CD4-positive, alpha-beta T cell treated with Interleukin-6 for 4 hours (primary cell): Measurements from ENCODE around the gene STRBP.

Experiments
- DNase-seq: peaks from one replicate; pipeline ENCODE4 v3.0.0-alpha.2; 2020; ENCODE audit warnings: mixed read lengths

STRBP gene

DNA sequence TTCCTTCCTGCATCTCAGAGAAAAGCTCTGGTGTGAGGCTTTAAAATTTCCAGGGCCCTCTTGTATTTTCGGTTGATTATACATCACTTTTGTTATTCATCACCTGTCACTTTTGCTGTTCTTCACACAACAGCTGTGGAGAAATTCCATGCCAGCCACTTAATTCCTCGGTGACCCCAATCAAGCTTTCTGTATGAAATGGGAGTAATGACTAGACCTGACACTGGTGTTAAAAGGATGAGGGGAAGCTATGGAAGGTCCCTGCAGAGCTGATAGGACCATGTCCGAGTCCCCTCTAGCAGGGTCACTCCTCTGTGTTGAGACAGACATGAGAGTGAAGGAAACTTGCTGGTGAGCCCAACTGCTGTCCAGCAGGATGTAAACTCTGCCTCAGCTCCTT, 175.2 kb downstream of the STRBP start:
- no peak for DNase-seq

DNA sequence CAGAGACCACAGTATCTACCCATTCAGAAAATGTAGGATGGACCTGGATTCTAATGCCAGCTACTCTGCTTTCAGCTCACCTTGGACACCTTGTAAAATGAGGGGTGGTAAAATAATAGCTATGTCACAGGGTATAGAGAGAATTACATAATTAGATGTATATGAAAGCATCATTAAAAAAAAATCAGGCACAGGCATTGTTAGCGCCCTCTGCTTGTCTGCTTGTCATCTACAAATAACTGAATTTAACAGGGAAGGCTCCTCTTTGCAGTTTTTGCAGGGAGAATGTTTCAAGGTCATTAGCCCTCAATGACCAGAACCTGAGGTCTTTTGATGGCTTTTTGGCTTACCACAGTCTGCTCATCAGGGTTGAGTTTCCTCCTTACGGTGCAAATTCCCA, 176.9 kb downstream of the STRBP start:
- no peak for DNase-seq

DNA sequence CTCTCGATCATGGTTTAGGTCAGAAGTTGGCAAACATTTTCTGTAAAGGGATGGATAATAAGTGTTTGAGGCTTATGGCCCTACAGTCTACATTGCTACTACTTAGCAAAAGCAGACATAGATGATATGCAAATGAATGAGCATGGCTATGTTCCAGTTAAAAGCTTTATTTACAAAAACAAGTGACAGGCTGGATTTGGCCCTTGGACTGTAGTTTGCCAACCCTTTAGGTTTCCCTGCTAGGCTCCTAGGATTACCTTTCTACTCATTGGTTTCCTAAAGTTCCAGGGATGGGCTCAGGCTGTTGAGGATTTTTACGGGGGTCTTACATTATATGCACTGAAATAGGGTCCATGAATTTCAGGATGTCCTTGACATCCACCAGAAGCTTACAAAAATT, 177.4 kb downstream of the STRBP start:
- no peak for DNase-seq

DNA sequence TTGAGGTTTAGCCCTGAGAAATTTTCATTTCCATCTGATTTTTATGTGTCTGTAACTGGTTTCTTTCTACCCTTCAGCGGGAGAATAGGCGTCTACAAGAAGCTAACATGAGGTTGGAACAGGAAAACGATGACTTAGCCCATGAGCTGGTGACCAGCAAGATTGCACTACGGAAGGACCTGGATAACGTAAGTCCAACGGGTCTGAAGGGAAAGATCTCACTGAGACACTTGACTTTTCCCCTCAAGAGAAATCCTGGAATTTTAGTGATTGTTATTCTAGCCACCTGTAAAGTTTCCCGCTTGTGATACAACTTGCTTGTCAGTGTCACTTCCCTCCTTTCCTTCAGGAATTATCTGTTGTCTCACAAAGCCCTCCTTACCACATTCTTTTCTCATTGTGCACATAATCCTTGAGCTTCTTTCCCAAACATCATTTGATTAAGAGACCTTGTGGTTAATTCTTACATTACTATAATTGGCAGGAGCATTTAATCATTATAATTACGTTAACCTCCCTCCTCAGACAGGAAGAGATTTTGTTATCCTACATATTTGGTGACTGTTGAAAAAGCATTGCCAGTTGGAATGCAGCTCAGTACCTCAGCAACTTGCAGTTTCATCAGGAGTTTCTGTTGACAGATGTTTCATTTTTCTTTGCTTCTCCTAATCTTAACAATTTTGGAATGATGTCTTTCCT, 178.0 kb downstream of the STRBP start:
- DNase-seq, result no peak

DNA sequence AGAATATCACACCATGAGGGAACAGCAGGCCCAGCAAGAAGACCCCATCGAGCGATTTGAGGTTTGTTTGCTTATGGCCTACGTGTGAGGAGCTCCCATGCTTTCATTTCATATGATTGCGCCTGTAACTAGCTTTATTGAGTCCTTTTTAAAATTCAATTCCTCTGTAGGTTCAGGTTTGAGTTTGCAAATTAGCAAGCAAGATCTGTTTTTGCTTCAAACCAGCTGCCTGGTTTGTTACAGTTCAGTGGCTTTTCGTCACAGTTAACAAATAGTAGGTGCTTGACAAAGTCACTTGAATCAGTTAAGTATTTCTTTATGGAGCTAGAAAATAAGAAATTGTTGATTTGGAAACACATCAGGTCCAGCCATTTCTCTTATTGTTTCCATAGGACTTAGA, 178.6 kb downstream of the STRBP start:
- no peak for DNase-seq

DNA sequence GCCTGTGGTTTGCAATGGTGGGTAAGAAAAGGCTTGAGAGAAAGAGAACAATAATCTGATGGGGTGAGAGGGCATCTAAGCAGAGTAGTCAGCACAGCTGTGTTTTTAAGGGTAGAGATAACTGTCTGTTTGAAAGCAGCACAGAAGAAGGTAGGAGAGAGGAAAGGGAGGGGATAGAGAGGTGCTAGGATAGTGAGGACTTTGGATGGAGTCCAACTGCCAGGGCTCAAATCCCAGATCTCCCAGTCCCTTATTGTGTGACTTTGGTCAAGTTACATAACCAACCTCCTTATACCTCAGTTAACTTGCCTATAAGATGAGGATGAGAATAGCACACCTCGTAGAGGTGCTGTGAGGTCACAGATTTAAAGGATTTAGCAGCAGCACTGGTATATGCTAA, 179.3 kb downstream of the STRBP start:
- DNase-seq, result no peak

DNA sequence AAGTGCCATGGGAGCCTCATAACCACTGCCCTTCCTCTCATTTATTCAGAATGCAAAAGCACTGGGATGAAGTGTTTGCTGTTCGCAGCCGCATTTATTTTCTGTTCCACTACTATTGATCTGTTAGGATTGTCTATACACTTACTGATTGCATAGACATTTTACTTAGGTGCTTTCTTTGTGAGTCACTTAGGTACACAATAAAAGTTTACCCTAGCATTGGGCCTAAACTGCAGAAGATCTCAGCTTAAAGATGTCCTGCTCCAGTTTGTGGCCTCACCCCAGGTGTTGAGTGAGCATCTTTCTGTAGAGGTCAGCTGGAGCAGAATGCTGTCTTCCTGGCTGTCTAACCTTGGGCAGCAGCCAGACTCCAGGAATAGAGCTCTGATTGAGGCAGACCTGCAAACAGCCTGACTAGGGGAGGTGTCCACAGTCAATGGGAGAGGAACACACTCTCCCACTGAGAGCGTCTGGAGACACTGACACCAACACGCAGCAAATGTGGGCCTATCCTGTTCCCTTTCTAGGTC, 181.0 kb downstream of the STRBP start:
- DNase-seq, result no peak

DNA sequence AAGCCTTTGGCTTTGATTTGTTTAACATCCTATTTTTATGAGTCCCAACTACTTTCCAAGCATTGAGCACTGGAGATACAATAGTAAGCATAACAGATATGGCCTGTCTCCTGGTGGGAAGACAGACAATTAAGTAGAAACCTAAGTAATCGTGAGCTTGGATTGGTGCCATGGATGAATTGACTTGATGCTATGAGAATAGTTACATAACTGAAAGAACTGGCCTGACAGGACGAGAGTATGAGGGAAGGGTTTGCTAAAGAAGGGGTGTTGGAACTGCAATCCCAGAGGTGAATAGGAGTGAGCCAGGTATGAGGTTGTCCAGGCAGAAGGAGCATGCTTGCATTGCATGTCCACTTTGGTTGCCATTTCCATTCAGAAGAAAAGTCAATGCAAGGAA, 182.5 kb downstream of the STRBP start:
- no peak for DNase-seq

DNA sequence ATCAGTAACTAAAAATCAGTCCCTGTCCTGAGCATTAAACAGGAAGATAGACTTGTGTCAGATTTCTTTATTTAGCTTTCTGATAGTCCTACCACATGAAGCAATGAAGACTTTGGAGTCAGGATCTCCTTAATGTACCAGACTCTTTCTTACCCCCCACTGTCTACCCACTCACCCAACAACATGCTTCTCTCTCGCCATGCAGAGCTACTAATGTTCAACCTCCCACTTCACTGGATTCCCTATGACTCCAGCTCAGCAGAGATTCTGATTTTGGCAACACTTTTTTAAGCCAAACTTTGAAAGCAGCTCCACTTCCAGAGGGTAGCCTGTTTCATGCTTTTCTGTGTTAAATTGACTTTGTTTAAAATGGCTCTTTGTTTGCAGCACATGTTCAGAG, 184.1 kb downstream of the STRBP start:
- DNase-seq, result no peak

DNA sequence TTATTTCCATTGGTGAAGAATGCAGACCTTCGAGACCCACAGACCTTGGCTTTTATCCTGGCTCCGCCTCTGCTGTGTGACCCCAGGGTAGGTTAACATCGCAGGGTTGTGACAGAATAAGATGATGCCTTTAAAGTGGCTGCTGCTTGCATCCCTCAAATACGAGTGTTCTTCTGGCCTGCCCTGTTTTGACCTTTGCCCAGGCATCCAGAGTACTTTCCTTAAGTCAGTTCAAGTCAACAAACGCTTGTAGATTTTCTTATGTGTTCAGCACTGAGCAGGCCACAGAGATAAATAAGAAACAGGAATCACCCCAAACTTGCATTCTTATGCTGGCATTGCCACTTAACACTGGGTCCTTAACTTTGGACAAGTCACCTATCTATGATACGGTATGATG, 184.7 kb downstream of the STRBP start:
- no peak for DNase-seq

DNA sequence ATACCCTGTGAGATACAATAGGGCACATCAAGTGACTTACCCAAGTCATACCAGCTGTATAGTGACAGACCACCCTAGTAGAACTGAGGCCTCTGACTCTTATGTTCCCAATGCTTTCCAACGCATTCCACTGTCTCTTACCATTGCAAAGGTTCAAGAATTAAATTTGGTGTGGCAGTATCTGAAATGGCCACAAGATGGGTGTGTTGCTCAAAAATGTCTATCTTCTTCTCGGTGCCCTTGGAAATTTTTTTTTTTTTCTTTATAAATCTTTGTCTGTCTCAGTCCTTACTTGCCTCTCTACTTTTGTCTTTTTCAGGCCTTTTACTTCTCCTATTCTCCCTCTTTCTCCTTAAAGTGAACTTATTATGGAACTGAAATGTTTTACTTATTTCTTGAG, 186.6 kb downstream of the STRBP start:
- peak; percentile 6 for DNase-seq

DNA sequence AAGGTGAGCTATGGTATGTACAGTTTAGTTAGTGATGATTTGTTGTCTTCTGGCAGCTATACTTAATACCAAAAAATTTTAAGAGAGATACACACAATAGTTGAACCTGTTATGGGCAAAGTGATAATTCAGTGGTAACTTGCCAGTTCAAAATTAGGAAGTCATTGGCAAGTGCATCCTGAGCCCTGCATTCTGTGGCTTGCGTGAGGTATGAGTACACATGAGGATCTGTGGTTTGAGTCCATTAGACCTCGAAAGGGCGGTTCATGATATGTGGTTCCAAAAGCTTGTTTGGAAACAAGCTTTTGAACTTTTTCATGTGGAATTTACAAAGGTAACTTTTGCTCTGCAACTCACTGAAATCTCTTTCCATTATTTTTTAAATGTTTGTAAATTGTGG, 187.9 kb downstream of the STRBP start:
- no peak for DNase-seq

DNA sequence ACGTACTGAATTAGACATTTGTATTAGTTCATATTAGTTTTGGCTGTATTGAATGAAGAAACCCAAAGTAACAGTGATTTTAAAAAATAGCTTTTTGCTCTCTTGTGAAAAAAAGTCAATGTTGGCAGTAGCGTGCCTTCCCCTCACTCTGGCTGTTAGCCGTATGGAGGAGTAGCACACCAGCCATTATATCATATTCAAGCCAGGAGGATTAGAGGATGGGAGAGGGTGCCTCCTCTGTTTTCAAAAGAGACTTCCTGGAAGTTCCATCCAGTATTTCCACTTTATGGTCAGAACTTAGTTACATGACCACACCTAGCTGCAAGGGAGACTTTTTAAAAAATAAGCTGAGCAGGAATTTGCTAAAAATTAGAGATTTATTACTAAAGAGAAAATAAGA, 193.8 kb downstream of the STRBP start:
- no peak for DNase-seq

DNA sequence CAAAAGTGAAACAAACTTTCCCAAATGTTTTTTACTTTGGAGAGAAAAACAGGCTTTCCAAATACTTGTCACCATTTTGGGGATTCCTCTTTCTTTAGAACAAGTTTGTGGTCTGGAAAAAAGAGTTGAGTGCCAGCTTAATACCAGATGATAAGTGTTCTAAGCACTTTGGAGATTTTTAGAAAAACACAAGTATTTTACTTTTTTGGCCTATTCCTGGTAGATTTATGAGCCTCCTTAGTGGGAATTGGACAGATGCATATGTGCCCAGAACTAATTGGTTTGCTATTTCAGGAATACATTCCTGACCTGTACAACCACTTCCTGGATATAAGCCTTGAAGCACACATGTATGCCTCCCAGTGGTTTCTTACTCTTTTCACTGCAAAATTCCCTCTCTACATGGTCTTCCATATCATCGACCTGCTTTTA, 194.4 kb downstream of the STRBP start:
- no peak for DNase-seq

DNA sequence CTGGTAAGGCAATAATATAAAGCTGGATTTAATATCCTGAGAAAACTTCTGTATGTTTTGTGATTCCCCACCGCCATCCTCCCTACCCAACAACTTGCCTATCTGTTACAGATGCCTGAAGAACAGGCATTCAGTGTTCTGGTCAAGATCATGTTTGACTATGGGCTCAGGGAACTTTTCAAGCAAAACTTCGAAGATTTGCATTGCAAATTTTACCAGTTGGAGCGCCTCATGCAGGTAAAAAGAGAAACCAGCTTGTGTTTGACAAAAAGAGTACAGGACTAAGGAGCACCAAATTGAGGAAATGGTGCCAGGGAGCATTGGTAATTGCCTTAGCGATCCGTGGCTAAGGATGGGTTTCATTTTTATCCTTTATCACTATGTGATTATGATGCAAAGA, 194.9 kb downstream of the STRBP start:
- no peak for DNase-seq

DNA sequence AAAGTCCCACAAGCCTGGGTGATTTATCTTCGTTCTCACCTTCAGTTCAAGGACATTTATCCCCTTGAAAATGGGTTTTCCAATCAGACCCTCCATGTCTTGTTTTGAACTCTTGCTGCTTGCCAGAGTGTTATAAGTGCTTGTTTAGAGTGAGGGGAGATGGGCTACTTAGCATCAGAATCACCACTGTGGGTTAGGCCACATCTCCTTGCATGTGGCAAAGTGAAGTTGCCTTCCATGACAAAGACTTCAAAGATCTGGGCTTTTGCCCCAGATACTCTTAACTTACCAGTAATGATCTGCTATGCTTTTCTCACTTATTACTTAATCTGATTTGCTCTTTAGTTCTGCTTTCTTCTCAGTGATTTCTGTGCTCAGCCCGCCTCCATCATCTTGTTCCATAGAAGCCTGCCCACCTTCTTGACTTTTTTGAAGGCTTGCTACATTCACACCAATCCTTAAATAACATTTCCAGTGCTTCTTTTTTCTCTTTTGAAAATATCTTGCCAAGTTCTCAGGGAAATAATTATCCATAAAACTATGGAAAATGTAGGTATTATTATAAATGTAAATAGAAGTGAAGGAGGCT, 195.9 kb downstream of the STRBP start:
- no peak for DNase-seq
